Spleen (tissue), 7 donors: ENCODE measurements around the gene ADH6.

Experiments
- CTCF ChIP-seq, 11 experiments: fragments of 200-600 bp in 7 of 11; fragments of 450-650 bp in 4 of 11; sonication (generic) in 4 of 11; IDR thresholded peaks in 8 of 11; conservative IDR thresholded peaks in 3 of 11; 1 replicate in 7 of 11; 2 replicates in 4 of 11; pipeline versions ENCODE4 v1.4.0 to v1.8.0; 2016 to 2021; ENCODE audit warnings: antibody characterized with exemption in 11 of 11, inconsistent platforms in 4 of 11, mild to moderate bottlenecking in 1 of 11
- POLR2A ChIP-seq, 3 donors: fragments of 450-650 bp; IDR thresholded peaks; one replicate each; pipeline ENCODE4 v1.5.1; 2017; ENCODE audit warnings: antibody characterized with exemption in 3 of 3, mild to moderate bottlenecking in 1 of 3
- POLR2AphosphoS5 ChIP-seq, 3 donors: sonication (generic); formaldehyde crosslinking; IDR thresholded peaks; one replicate each; pipeline ENCODE4 v1.5.1; 2017; ENCODE audit warnings: antibody characterized with exemption in 3 of 3
- donor health status: DM: no; HTN: no; CAD: no; lungs with moderate emphysema.
- donor health status: DM: no; HTN: no; CAD: no.
- donor health status: DM: no; HTN: no; CAD: no.

DNA sequence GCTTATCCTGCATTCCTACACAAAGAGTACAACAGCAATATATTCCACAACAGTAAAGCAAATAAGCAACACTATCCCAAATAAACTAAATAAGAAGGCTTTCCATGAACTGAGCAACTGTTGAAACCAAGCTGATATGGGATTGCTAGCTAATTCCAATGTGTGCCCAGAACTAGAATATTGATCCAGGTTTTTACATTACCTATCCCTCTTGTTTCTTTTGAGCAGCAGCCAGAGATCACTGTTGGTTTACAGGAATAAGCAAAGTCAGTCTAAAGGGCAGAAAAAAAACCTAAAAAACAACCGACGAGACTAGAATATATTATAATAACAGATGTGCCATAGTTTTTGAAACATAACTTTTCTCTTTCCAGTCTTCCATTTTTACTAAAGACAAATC is 52.5 kb downstream of the ADH6 start:
- TF ChIP-seq CTCF (IDR thresholded peaks at IDR 0.05 in 8 of 11, conservative IDR thresholded peaks at IDR 0.05 in 3 of 11) = no peak
- no peak for TF ChIP-seq POLR2AphosphoS5 (IDR thresholded peaks at IDR 0.05)
- TF ChIP-seq POLR2A (IDR thresholded peaks at IDR 0.05) = no peak
